WTC11 (cell line): Measurements from ENCODE around the gene TNIK. TPM values are rescaled to one million over a fixed set of nuclear protein-coding genes. Genes with fewer than 3 reads are reported as not detected.

ENCODE experiments used
- ATAC-seq: fragments of 200-7000 bp; cut with Tn5 transposase; 2 replicates; pipeline ENCODE4 v1.10.0; 2021; ENCODE audit warnings: mild to moderate bottlenecking, moderate library complexity
- CTCF ChIA-PET: fragments of 300-600 bp; sonication (Branson Sonifier 250); formaldehyde crosslinking; loops from one replicate; lab custom pipeline; 2021; ENCODE audit warnings: antibody characterized with exemption; lab: Charles Lee
- POLR2A ChIA-PET: fragments of 350-600 bp; sonication (Branson Sonifier 250); formaldehyde crosslinking; loops from one replicate; lab custom pipeline; 2021; ENCODE audit warnings: antibody characterized with exemption; lab: Charles Lee
- DNase-seq: peaks from one replicate; pipeline ENCODE4 v3.0.0; 2021; ENCODE audit warnings: low spot score
- H3K27ac Mint-ChIP-seq: 2 replicates; pipeline ENCODE4 v1.8.0; 2021; ENCODE audit warnings: mixed read lengths
- H3K27me3 Mint-ChIP-seq: 2 replicates; pipeline ENCODE4 v1.8.0; 2021; ENCODE audit warnings: low read depth, mild to moderate bottlenecking, moderate library complexity, mixed read lengths
- H3K36me3 Mint-ChIP-seq: 2 replicates; pipeline ENCODE4 v1.8.0; 2021; ENCODE audit warnings: mixed read lengths
- H3K4me1 Mint-ChIP-seq: 2 replicates; pipeline ENCODE4 v1.8.0; 2022; ENCODE audit warnings: mixed read lengths
- H3K4me3 Mint-ChIP-seq: 2 replicates; pipeline ENCODE4 v1.8.0; 2021; ENCODE audit warnings: mild to moderate bottlenecking, moderate library complexity, mixed read lengths
- H3K9me3 Mint-ChIP-seq: 2 replicates; pipeline ENCODE4 v1.8.0; 2021; ENCODE audit warnings: mixed read lengths
- AFF4 ChIP-seq: sonication (generic); formaldehyde crosslinking; IDR thresholded peaks from 2 replicates; pipeline ENCODE4 v1.8.1; 2023; ENCODE audit warnings: mild to moderate bottlenecking, missing genetic modification reagents, borderline replicate concordance
- ATF6 ChIP-seq: sonication (generic); formaldehyde crosslinking; IDR thresholded peaks from 2 replicates; pipeline ENCODE4 v1.8.1; 2023; ENCODE audit warnings: mild to moderate bottlenecking, missing genetic modification reagents
- CREM ChIP-seq: sonication (generic); formaldehyde crosslinking; IDR thresholded peaks from 2 replicates; pipeline ENCODE4 v1.8.1; 2022; ENCODE audit warnings: mild to moderate bottlenecking, missing genetic modification reagents, moderate library complexity
- RORB ChIP-seq: fragments of 250-450 bp; sonication (Bioruptor Pico); IDR thresholded peaks from 2 replicates; pipeline ENCODE4 v1.9.0; 2021; ENCODE audit warnings: mild to moderate bottlenecking
- SMAD3 ChIP-seq: sonication (generic); formaldehyde crosslinking; IDR thresholded peaks from 2 replicates; pipeline ENCODE4 v1.8.0; 2022; ENCODE audit warnings: missing genetic modification reagents, mild to moderate bottlenecking, borderline replicate concordance
- SOX15 ChIP-seq: fragments of 250-450 bp; sonication (Bioruptor Pico); IDR thresholded peaks from 2 replicates; pipeline ENCODE4 v1.9.0; 2021; ENCODE audit warnings: mild to moderate bottlenecking
- SP1 ChIP-seq: sonication (generic); formaldehyde crosslinking; conservative IDR thresholded peaks from 2 replicates; pipeline ENCODE4 v1.8.1; 2022; ENCODE audit warnings: missing genetic modification reagents
- TCF7 ChIP-seq: sonication (generic); formaldehyde crosslinking; IDR thresholded peaks from 2 replicates; pipeline ENCODE4 v1.8.0; 2022; ENCODE audit warnings: mild to moderate bottlenecking, low read depth, missing genetic modification reagents, moderate library complexity
- TEAD4 ChIP-seq: sonication (generic); formaldehyde crosslinking; IDR thresholded peaks from 2 replicates; pipeline ENCODE4 v1.8.0; 2022; ENCODE audit warnings: mild to moderate bottlenecking, missing genetic modification reagents
- TP53 ChIP-seq: sonication (generic); formaldehyde crosslinking; IDR thresholded peaks from 2 replicates; pipeline ENCODE4 v1.8.1; 2023; ENCODE audit warnings: mild to moderate bottlenecking, missing genetic modification reagents
- ZNF121 ChIP-seq: sonication (generic); formaldehyde crosslinking; IDR thresholded peaks from 2 replicates; pipeline ENCODE4 v1.8.0; 2023; ENCODE audit warnings: missing genetic modification reagents
- ZNF138 ChIP-seq: sonication (generic); formaldehyde crosslinking; conservative IDR thresholded peaks from 2 replicates; pipeline ENCODE4 v1.8.1; 2022; ENCODE audit warnings: mild to moderate bottlenecking, moderate library complexity, missing genetic modification reagents
- ZNF317 ChIP-seq: sonication (generic); formaldehyde crosslinking; IDR thresholded peaks from 2 replicates; pipeline ENCODE4 v1.8.1; 2023; ENCODE audit warnings: low read depth, mild to moderate bottlenecking, moderate library complexity, missing genetic modification reagents, borderline replicate concordance
- ZNF396 ChIP-seq: fragments of 250-450 bp; sonication (Bioruptor Pico); IDR thresholded peaks from 2 replicates; pipeline ENCODE4 v1.8.0; 2021; ENCODE audit warnings: mild to moderate bottlenecking, moderate library complexity, borderline replicate concordance
- ZNF416 ChIP-seq: fragments of 250-450 bp; sonication (Bioruptor Pico); IDR thresholded peaks from 2 replicates; pipeline ENCODE4 v1.9.0; 2021; ENCODE audit warnings: mild to moderate bottlenecking, inconsistent platforms
- total RNA-seq: library from RNA; stranded (reverse); gene quantifications from 3 replicates; pipeline ENCODE4 v1.2.3, GENCODE V29; 2021
- TF ChIP-seq, protein P1 (sequence below): sonication (generic); formaldehyde crosslinking; IDR thresholded peaks from 2 replicates; pipeline ENCODE4 v1.8.0; 2022; ENCODE audit warnings: mild to moderate bottlenecking, missing genetic modification reagents
- TF ChIP-seq, protein P2 (sequence below): sonication (generic); formaldehyde crosslinking; IDR thresholded peaks from 2 replicates; pipeline ENCODE4 v1.8.1; 2022; ENCODE audit warnings: mild to moderate bottlenecking, moderate library complexity, missing genetic modification reagents
- TF ChIP-seq, protein P3 (sequence below): sonication (generic); formaldehyde crosslinking; IDR thresholded peaks from 2 replicates; pipeline ENCODE4 v1.8.0; 2022; ENCODE audit warnings: missing genetic modification reagents

TNIK gene
- total RNA-seq, 1 experiment from 2014 or later: 50.3 TPM

- TF ChIP-seq SOX15 (CRISPR knock-in tag) (no peak), ZNF138 (no peak), ZNF121 (CRISPR knock-in tag) (no peak), SP1 (no peak)
- TF ChIP-seq, all 79 proteins: peak for 0
Measured at GRCh38 chr3:171183042-171183441, 277.2 kb downstream of the TNIK start (continued).

- Mint-ChIP-seq H3K36me3 (peaks cover 9% of the 10 kb centered on the region), H3K27me3 (no peaks in the 10 kb centered on the region), H3K27ac (no peak overlapping the region), H3K4me3 (no peak overlapping the region)
- TF ChIP-seq TCF7 (CRISPR knock-in tag) (no peak), TEAD4 (CRISPR knock-in tag) (no peak), CREM (no peak), SMAD3 (no peak), ZNF121 (CRISPR knock-in tag) (no peak), ATF6 (CRISPR knock-in tag) (no peak), ZNF317 (CRISPR knock-in tag) (no peak), RORB (CRISPR knock-in tag) (no peak), ZNF396 (CRISPR knock-in tag) (no peak)
- TF ChIP-seq, protein P1, sequence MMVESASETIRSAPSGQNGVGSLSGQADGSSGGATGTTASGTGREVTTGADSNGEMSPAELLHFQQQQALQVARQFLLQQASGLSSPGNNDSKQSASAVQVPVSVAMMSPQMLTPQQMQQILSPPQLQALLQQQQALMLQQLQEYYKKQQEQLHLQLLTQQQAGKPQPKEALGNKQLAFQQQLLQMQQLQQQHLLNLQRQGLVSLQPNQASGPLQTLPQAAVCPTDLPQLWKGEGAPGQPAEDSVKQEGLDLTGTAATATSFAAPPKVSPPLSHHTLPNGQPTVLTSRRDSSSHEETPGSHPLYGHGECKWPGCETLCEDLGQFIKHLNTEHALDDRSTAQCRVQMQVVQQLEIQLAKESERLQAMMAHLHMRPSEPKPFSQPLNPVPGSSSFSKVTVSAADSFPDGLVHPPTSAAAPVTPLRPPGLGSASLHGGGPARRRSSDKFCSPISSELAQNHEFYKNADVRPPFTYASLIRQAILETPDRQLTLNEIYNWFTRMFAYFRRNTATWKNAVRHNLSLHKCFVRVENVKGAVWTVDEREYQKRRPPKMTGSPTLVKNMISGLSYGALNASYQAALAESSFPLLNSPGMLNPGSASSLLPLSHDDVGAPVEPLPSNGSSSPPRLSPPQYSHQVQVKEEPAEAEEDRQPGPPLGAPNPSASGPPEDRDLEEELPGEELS: no peak
- TF ChIP-seq, all 79 proteins: peak for 0
- Mint-ChIP-seq H3K9me3 (no peaks in the 10 kb centered on the region), H3K4me1 (peaks cover 18% of the 10 kb centered on the region)
- ChIA-PET CTCF (interaction anchor here (1.4 to 2.7 kb wide), 2 partner anchors 10 to 13 kb away, joined by 3 to 10 read pairs; no protein-coding TSS in a partner anchor), POLR2A (no interaction called here)
- DNase-seq (no peak), ATAC-seq (no peak)
Measured at GRCh38 chr3:171181907-171182690, 278.1 kb downstream of the TNIK start.

DNA sequence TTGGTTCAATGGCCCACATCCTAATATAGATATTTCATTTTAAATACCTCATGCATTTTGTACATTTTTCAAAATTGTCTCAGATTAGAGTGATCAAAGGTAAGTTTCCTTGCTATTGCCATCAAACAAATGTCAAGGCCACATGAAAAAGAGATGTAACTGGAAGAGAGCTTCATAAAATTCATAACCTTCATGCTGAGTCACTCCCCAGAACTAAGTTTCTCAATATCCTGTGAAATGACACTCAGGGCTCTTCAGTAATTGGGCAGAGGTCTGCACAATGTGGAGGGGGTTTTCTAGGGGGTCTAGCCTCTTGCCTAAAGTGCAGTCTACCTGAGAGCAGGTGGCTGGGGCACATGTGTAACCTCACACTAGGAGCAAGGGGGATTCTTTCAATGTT lies 281.5 kb downstream of the TNIK start:
- H3K27ac Mint-ChIP-seq: no peak overlapping the region; the same call in 1 of the 2 replicates
- no peak overlapping the region for H3K4me3 Mint-ChIP-seq
- no peak for TF ChIP-seq ZNF317 (CRISPR knock-in tag)
- TF ChIP-seq, protein P1: no peak
- no peak for TF ChIP-seq ZNF416
- no peak for TF ChIP-seq TP53 (CRISPR knock-in tag)
- TF ChIP-seq, protein P2, sequence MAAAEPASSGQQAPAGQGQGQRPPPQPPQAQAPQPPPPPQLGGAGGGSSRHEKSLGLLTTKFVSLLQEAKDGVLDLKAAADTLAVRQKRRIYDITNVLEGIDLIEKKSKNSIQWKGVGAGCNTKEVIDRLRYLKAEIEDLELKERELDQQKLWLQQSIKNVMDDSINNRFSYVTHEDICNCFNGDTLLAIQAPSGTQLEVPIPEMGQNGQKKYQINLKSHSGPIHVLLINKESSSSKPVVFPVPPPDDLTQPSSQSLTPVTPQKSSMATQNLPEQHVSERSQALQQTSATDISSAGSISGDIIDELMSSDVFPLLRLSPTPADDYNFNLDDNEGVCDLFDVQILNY (CRISPR knock-in tag): no peak
- TF ChIP-seq, protein P3, sequence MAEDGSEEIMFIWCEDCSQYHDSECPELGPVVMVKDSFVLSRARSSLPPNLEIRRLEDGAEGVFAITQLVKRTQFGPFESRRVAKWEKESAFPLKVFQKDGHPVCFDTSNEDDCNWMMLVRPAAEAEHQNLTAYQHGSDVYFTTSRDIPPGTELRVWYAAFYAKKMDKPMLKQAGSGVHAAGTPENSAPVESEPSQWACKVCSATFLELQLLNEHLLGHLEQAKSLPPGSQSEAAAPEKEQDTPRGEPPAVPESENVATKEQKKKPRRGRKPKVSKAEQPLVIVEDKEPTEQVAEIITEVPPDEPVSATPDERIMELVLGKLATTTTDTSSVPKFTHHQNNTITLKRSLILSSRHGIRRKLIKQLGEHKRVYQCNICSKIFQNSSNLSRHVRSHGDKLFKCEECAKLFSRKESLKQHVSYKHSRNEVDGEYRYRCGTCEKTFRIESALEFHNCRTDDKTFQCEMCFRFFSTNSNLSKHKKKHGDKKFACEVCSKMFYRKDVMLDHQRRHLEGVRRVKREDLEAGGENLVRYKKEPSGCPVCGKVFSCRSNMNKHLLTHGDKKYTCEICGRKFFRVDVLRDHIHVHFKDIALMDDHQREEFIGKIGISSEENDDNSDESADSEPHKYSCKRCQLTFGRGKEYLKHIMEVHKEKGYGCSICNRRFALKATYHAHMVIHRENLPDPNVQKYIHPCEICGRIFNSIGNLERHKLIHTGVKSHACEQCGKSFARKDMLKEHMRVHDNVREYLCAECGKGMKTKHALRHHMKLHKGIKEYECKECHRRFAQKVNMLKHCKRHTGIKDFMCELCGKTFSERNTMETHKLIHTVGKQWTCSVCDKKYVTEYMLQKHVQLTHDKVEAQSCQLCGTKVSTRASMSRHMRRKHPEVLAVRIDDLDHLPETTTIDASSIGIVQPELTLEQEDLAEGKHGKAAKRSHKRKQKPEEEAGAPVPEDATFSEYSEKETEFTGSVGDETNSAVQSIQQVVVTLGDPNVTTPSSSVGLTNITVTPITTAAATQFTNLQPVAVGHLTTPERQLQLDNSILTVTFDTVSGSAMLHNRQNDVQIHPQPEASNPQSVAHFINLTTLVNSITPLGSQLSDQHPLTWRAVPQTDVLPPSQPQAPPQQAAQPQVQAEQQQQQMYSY (CRISPR knock-in tag): no peak
- no peak for TF ChIP-seq AFF4 (CRISPR knock-in tag)

More for the DNA sequence above, 281.5 kb downstream of the TNIK start:
- H3K36me3 Mint-ChIP-seq: peaks cover 16% of the 10 kb centered on the region
- no peaks in the 10 kb centered on the region for H3K9me3 Mint-ChIP-seq
- ATAC-seq: no peak
- DNase-seq: no peak
- ChIA-PET POLR2A (no interaction called here), CTCF (no interaction called here)
- H3K27me3 Mint-ChIP-seq: no peaks in the 10 kb centered on the region
- peaks cover 16% of the 10 kb centered on the region for H3K4me1 Mint-ChIP-seq
